Measurements from ENCODE around the gene GTF2I.
"Not testable (repeated sequence)": the region's sequence is repeated elsewhere in the genome, so short reads cannot be mapped to it uniquely, and the experiment has no call there.

- not testable (repeated sequence) for TF ChIP-seq POLR2A (IDR thresholded peaks at IDR 0.05)
- TF ChIP-seq, protein P1, sequence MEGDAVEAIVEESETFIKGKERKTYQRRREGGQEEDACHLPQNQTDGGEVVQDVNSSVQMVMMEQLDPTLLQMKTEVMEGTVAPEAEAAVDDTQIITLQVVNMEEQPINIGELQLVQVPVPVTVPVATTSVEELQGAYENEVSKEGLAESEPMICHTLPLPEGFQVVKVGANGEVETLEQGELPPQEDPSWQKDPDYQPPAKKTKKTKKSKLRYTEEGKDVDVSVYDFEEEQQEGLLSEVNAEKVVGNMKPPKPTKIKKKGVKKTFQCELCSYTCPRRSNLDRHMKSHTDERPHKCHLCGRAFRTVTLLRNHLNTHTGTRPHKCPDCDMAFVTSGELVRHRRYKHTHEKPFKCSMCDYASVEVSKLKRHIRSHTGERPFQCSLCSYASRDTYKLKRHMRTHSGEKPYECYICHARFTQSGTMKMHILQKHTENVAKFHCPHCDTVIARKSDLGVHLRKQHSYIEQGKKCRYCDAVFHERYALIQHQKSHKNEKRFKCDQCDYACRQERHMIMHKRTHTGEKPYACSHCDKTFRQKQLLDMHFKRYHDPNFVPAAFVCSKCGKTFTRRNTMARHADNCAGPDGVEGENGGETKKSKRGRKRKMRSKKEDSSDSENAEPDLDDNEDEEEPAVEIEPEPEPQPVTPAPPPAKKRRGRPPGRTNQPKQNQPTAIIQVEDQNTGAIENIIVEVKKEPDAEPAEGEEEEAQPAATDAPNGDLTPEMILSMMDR (IDR thresholded peaks at IDR 0.05), result not testable (repeated sequence)
Observed at GRCh38 chr7:74773760-74774750, 116.5 kb downstream of the GTF2I start, which contains the start of gene NCF1.
